ENCODE data around the gene GRM4. TPM values are rescaled to one million over a fixed set of nuclear protein-coding genes. Genes with fewer than 3 reads are reported as not detected.

The GRM4 gene
- total RNA-seq, 1 donor from 2014 or later = not detected

GRCh38 chr6:34064675-34065074 lies 81.2 kb downstream of the GRM4 start:
- DNase-seq (ENCODE audit: low spot score) = no peak

GRCh38 chr6:34063651-34064050 lies 82.2 kb downstream of the GRM4 start:
- DNase-seq (ENCODE audit: low spot score) = no peak

GRCh38 chr6:34062815-34063214 lies 83.1 kb downstream of the GRM4 start:
- no peak for DNase-seq (ENCODE audit: low spot score)

GRCh38 chr6:34062156-34062555 lies 83.7 kb downstream of the GRM4 start:
- no peak for DNase-seq (ENCODE audit: low spot score)

GRCh38 chr6:34061348-34061747 lies 84.5 kb downstream of the GRM4 start:
- no peak for DNase-seq (ENCODE audit: low spot score)

GRCh38 chr6:34059914-34060313 lies 86.0 kb downstream of the GRM4 start:
- DNase-seq (ENCODE audit: low spot score) = no peak

- no peak for DNase-seq (ENCODE audit: low spot score)
Measured at GRCh38 chr6:34059136-34059731, 86.7 kb downstream of the GRM4 start.

GRCh38 chr6:34057790-34058189 lies 88.1 kb downstream of the GRM4 start:
- DNase-seq (ENCODE audit: low spot score) = no peak

- DNase-seq (ENCODE audit: low spot score) = no peak
Measured at GRCh38 chr6:34057191-34057590, 88.7 kb downstream of the GRM4 start.

GRCh38 chr6:34056305-34057108 lies 89.4 kb downstream of the GRM4 start:
- DNase-seq (ENCODE audit: low spot score) = peak; percentile 41

GRCh38 chr6:34055223-34055933 lies 90.5 kb downstream of the GRM4 start:
- peak; percentile 61 for DNase-seq (ENCODE audit: low spot score)

- no peak for DNase-seq (ENCODE audit: low spot score)
Measured at GRCh38 chr6:34053721-34054120, 92.2 kb downstream of the GRM4 start.

GRCh38 chr6:34052918-34053608 lies 92.8 kb downstream of the GRM4 start:
- no peak for DNase-seq (ENCODE audit: low spot score)

GRCh38 chr6:34052071-34052825 lies 93.6 kb downstream of the GRM4 start:
- no peak for DNase-seq (ENCODE audit: low spot score)

- DNase-seq (ENCODE audit: low spot score) = no peak
Measured at GRCh38 chr6:34051331-34051919, 94.5 kb downstream of the GRM4 start.

- DNase-seq (ENCODE audit: low spot score) = no peak
Measured at GRCh38 chr6:34050691-34051090, 95.2 kb downstream of the GRM4 start.

GRCh38 chr6:34049395-34050342 lies 96.2 kb downstream of the GRM4 start:
- no peak for DNase-seq (ENCODE audit: low spot score)

GRCh38 chr6:34047913-34048867 lies 97.7 kb downstream of the GRM4 start:
- no peak for DNase-seq (ENCODE audit: low spot score)

- no peak for DNase-seq (ENCODE audit: low spot score)
Measured at GRCh38 chr6:34046617-34047016, 99.3 kb downstream of the GRM4 start.
